ENCODE measurements around the gene PRDM10.

- no peak for TF ChIP-seq CTCF (conservative IDR thresholded peaks at IDR 0.05 in 1 of 2, IDR thresholded peaks at IDR 0.05 in 1 of 2; ENCODE audit: extremely low read depth in 1 of 2, insufficient read depth in 1 of 2, low read depth in 1 of 2, low read length in 2 of 2)
- no peak for TF ChIP-seq EZH2 (IDR thresholded peaks at IDR 0.05; ENCODE audit: borderline replicate concordance, low read length)
These were observed 42.1 kb downstream of the PRDM10 start for GRCh38 chr11:129960216-129961214.

Data from mammary epithelial cell (primary cell).